ENCODE results near the gene OSBPL7.

DNA sequence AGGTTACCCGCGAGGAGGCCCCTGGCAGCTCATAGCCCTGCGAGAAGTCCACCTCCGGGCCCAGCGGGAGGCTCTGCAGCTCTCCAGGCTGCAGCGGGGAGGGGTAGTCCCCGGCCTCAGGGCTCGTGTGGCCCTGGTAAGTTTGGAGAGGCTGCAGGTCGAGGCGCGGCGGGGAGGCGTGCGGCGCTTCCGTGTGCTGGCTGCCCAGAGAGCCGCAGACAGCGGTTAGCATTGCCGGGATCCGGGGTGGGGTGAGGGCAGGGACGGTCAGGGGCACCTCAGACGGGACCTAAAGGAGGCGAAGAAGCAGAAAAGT lies 26.6 kb upstream of the OSBPL7 start:
- no peak for TF ChIP-seq POLR2A (IDR thresholded peaks at IDR 0.05)
- TF ChIP-seq CTCF (IDR thresholded peaks at IDR 0.05 in 4 of 5, conservative IDR thresholded peaks at IDR 0.05 in 1 of 5): no peak
